WERI-Rb-1 (cell line): ENCODE measurements around the gene NOVA1.

Experiments
- DNase-seq: peaks from one replicate; pipeline ENCODE4 v3.0.0-alpha.2; 2020
- H3K27ac ChIP-seq: fragments of 250-450 bp; sonication (Bioruptor Pico); 2 replicates; pipeline ENCODE4 v1.5.1; 2020; ENCODE audit warnings: mild to moderate bottlenecking, moderate library complexity
- H3K27me3 ChIP-seq: fragments of 250-450 bp; sonication (Bioruptor Pico); 2 replicates; pipeline ENCODE4 v1.5.1; 2021; ENCODE audit warnings: mild to moderate bottlenecking, low read depth, moderate library complexity; ENCODE audit not compliant: insufficient read depth, severe bottlenecking
- H3K36me3 ChIP-seq: fragments of 250-450 bp; sonication (Bioruptor Pico); 2 replicates; pipeline ENCODE4 v1.5.1; 2020; ENCODE audit warnings: mild to moderate bottlenecking, moderate library complexity
- H3K4me3 ChIP-seq: 2 replicates; pipeline ENCODE4 v1.5.1; 2011; ENCODE audit warnings: low read depth, mild to moderate bottlenecking, control low read depth, low read length
- H3K9me3 ChIP-seq: fragments of 250-450 bp; sonication (Bioruptor Pico); 2 replicates; pipeline ENCODE4 v1.5.1; 2021; ENCODE audit warnings: mild to moderate bottlenecking, moderate library complexity; ENCODE audit not compliant: severe bottlenecking
- TF ChIP-seq, protein P1 (sequence below): IDR thresholded peaks from 2 replicates; pipeline ENCODE4 v1.5.1; 2011; ENCODE audit warnings: low read depth, mild to moderate bottlenecking, control low read depth, inconsistent platforms, low read length

NOVA1 gene

GRCh38 chr14:26596543-26597061 lies 1.2 kb downstream of the NOVA1 start:
- no peaks in the 10 kb centered on the region for H3K36me3 ChIP-seq
- H3K4me3 ChIP-seq: peak overlapping the region; percentile 60
- no peaks in the 10 kb centered on the region for H3K9me3 ChIP-seq
- DNase-seq: no peak
- no peak overlapping the region for H3K27ac ChIP-seq
- TF ChIP-seq, protein P1, sequence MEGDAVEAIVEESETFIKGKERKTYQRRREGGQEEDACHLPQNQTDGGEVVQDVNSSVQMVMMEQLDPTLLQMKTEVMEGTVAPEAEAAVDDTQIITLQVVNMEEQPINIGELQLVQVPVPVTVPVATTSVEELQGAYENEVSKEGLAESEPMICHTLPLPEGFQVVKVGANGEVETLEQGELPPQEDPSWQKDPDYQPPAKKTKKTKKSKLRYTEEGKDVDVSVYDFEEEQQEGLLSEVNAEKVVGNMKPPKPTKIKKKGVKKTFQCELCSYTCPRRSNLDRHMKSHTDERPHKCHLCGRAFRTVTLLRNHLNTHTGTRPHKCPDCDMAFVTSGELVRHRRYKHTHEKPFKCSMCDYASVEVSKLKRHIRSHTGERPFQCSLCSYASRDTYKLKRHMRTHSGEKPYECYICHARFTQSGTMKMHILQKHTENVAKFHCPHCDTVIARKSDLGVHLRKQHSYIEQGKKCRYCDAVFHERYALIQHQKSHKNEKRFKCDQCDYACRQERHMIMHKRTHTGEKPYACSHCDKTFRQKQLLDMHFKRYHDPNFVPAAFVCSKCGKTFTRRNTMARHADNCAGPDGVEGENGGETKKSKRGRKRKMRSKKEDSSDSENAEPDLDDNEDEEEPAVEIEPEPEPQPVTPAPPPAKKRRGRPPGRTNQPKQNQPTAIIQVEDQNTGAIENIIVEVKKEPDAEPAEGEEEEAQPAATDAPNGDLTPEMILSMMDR: no peak
- peaks cover 24% of the 10 kb centered on the region for H3K27me3 ChIP-seq

- Histone ChIP-seq H3K4me3 (no peak overlapping the region; the same call in 1 of the 2 replicates), H3K27me3 (peaks cover 24% of the 10 kb centered on the region)
- TF ChIP-seq, protein P1: no peak
These were observed 1.8 kb downstream of the NOVA1 start for GRCh38 chr14:26595926-26596542.

DNA sequence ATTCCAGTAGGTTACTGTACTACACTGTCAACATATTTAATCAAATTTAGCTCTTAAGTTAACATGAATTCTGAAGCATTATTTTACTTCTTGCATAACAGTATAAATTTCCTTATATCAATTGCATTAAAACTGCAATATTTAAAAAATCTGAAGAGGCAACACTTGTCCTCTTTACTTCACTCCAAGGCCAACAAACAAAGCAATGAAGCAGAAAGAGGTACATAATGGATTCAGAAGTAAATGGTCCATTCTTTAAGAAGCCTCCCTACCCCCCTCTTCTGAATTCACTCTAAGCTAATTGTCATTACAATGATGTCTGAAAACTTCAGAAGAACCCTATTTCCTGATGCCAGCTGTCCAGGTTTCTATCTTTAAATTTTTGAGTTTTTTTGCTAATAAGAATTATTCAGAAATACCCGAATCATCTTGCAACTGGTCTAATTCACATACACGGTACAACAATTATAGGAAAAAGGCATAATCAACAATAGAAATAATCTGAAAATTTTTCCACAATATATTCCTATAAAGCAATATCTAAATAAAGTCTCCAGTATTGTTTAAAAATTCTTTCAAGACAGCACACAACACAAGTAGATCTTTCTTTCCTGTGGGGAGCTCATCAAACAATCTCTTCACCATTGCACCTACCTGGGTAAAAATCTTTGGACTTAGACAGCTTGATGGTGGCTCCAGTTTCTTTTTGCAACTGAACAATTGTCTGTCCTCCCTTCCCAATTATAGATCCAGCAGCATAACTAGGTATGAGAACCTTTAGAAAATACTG lies 2.9 kb downstream of the NOVA1 start:
- no peaks in the 10 kb centered on the region for H3K9me3 ChIP-seq
- no peaks in the 10 kb centered on the region for H3K36me3 ChIP-seq
- no peak for DNase-seq
- H3K27ac ChIP-seq: no peak overlapping the region
- TF ChIP-seq, protein P1: no peak
- H3K27me3 ChIP-seq: peaks cover 24% of the 10 kb centered on the region
- H3K4me3 ChIP-seq: no peak overlapping the region

More at GRCh38 chr14:26595926-26596542, 1.8 kb downstream of the NOVA1 start:
- no peak overlapping the region for H3K27ac ChIP-seq
- H3K9me3 ChIP-seq: no peaks in the 10 kb centered on the region
- DNase-seq: no peak
- H3K36me3 ChIP-seq: no peaks in the 10 kb centered on the region

DNA sequence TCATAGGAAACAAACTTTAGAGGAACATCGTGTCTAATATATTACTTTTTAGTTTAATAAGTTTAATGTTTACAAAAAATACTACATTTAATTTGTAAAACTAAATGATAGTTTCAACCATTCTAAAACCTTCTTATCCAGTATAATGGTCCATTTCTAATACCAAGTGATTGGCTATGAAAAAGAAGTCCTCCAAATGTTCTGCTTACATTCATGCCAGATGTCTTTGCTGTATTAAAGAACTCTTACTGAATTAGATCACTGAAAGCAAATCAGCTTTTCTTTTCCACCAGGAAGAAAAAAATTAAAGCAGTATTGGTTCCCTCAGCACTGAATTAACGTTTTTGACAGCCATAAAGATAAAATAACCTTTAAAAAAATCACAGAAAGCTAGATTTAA lies 3.7 kb downstream of the NOVA1 start:
- TF ChIP-seq, protein P1: no peak
- Histone ChIP-seq H3K27ac (no peak overlapping the region), H3K9me3 (no peaks in the 10 kb centered on the region), H3K36me3 (no peaks in the 10 kb centered on the region), H3K27me3 (peaks cover 24% of the 10 kb centered on the region), H3K4me3 (no peak overlapping the region)
- no peak for DNase-seq

DNA sequence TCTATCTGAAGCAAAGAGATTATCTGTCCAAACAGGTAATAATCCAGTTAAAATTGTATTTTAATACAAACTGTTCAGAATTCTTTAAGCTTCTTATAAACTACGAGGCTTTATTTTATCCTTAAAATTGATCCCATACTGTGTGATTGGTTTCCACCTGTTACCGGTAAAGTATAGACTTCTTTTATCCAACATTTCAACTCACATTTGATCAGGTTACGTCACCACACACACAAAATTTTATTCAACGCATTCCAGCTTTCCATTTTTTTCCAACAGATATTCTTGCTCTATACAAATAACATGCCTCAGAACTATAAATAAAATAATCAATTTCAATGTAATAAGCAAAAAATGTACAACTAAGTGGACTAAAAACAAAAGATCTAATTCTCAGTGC lies 4.5 kb downstream of the NOVA1 start:
- Histone ChIP-seq H3K9me3 (no peaks in the 10 kb centered on the region), H3K27me3 (peaks cover 24% of the 10 kb centered on the region), H3K4me3 (no peak overlapping the region), H3K36me3 (no peaks in the 10 kb centered on the region), H3K27ac (no peak overlapping the region)
- TF ChIP-seq, protein P1: no peak
- DNase-seq: no peak
